Omental fat pad (tissue), 4 donors: ENCODE results near the gene RPL28. TPM values are rescaled to one million over a fixed set of nuclear protein-coding genes. Genes with fewer than 3 reads are reported as not detected.

Source experiments
- ATAC-seq: fragments of 150-250 bp; one replicate; pipeline ENCODE4 v1.9.1; 2016; ENCODE audit warnings: mild to moderate bottlenecking, moderate library complexity; ENCODE audit not compliant: low FRiP score
- DNase-seq: peaks from one replicate; pipeline ENCODE4 v3.0.0-alpha.2; 2019; ENCODE audit warnings: low spot score
- total RNA-seq, 4 donors: library from RNA; depleted of rRNA; stranded (reverse); fragments of >200 nt; gene quantifications; one replicate each; pipeline ENCODE4 v1.1.0, GENCODE V29; 2016
- TF ChIP-seq, protein P1 (sequence below), 3 donors: fragments of 450-650 bp; IDR thresholded peaks; one replicate each; pipeline ENCODE4 v1.5.1; 2016 to 2017; ENCODE audit warnings: antibody characterized with exemption in 3 of 3, mild to moderate bottlenecking in 3 of 3, moderate library complexity in 2 of 3

Gene RPL28
- total RNA-seq, 4 donors from 2014 or later: 490 to 747 (median 555) TPM

DNA sequence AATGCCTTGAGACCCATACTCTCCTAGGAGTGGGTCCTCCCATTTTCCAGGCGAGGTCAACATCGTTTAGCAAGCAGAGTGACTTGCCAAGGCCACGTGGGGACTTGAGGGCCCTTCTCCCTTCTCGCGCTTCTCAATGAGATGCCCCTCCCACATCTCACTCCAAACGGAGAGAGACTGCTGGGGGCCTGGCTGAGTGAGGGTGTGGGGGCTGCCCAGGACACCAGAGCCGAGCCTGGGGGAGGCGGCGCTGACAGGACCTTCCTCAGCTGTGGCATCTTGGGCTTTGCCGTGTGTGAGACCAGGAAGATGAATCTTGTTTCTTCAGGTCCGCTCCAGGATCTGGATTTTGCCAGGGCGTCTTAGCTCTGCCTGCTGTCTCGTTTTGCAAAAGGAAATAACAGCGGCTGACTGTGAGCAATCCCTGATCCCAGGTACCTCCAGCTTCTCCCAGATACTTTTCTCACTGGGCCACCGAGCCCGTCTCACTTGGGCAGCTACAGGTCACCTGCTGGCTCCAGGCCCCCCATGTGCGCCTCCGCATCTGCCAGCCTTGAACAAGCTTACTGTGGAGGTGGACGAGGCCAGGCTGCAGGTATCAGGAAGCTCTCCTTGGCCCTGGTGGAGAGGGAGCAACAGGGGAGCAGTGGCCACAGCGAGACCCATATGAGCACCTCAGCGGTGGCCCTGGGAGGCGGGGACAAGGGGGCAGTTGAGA lies 37.3 kb upstream of the RPL28 start:
- ATAC-seq (no peak), DNase-seq (no peak)
- TF ChIP-seq, protein P1, sequence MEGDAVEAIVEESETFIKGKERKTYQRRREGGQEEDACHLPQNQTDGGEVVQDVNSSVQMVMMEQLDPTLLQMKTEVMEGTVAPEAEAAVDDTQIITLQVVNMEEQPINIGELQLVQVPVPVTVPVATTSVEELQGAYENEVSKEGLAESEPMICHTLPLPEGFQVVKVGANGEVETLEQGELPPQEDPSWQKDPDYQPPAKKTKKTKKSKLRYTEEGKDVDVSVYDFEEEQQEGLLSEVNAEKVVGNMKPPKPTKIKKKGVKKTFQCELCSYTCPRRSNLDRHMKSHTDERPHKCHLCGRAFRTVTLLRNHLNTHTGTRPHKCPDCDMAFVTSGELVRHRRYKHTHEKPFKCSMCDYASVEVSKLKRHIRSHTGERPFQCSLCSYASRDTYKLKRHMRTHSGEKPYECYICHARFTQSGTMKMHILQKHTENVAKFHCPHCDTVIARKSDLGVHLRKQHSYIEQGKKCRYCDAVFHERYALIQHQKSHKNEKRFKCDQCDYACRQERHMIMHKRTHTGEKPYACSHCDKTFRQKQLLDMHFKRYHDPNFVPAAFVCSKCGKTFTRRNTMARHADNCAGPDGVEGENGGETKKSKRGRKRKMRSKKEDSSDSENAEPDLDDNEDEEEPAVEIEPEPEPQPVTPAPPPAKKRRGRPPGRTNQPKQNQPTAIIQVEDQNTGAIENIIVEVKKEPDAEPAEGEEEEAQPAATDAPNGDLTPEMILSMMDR (IDR thresholded peaks at IDR 0.05): no peak

GRCh38 chr19:55350620-55351315 lies 35.0 kb upstream of the RPL28 start:
- TF ChIP-seq, protein P1 (IDR thresholded peaks at IDR 0.05): no peak
- DNase-seq: no peak
- no peak for ATAC-seq

GRCh38 chr19:55352040-55352439 lies 33.7 kb upstream of the RPL28 start:
- TF ChIP-seq, protein P1 (IDR thresholded peaks at IDR 0.05): no peak
- DNase-seq (no peak), ATAC-seq (no peak)

DNA sequence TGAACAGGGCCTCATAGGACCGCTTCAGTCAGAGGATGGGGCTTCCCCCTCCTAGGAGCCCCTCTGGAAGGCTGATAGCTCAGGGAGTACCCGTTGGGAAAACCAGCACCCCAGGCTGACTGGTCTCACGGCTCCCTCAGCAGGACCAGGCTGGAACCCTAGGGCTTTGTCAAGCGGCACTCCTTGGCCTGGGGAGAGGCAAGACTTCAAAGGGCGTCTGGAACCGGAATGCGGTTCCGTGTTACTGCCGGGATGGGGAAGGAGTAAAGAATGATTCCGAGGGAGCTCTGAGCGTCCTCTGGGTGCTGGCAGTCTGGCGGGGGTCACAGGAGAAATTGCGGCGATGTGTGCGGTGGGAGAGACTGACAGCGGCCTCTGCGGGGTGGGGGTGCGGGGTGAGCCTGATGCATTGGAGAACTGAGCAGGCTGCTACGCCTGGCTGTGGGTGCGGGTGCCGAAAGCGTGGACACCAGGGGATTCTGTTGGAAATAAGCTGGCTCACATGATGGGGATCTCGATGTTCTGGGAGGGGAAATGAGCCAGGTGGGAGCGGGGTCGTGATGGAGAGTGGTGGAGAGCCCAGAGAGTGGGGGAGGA lies 33.1 kb upstream of the RPL28 start:
- DNase-seq (no peak), ATAC-seq (no peak)
- TF ChIP-seq, protein P1 (IDR thresholded peaks at IDR 0.05): no peak

- DNase-seq (no peak), ATAC-seq (no peak)
- TF ChIP-seq, protein P1 (IDR thresholded peaks at IDR 0.05): no peak
Observed at GRCh38 chr19:55353356-55353802, 32.4 kb upstream of the RPL28 start.

GRCh38 chr19:55353803-55354697 lies 31.7 kb upstream of the RPL28 start:
- DNase-seq (peak; percentile 48), ATAC-seq (peak; percentile 89)
- TF ChIP-seq, protein P1 (IDR thresholded peaks at IDR 0.05): no peak
